ENCODE results near the gene CYBA. TPM values are rescaled to one million over a fixed set of nuclear protein-coding genes. Genes with fewer than 3 reads are reported as not detected.

Gene CYBA
- total RNA-seq, 1 donor: 250 TPM

GRCh38 chr16:88618956-88619667 lies 31.7 kb downstream of the CYBA start:
- H2AFZ ChIP-seq (ENCODE audit: low read length): no peak overlapping the region

DNA sequence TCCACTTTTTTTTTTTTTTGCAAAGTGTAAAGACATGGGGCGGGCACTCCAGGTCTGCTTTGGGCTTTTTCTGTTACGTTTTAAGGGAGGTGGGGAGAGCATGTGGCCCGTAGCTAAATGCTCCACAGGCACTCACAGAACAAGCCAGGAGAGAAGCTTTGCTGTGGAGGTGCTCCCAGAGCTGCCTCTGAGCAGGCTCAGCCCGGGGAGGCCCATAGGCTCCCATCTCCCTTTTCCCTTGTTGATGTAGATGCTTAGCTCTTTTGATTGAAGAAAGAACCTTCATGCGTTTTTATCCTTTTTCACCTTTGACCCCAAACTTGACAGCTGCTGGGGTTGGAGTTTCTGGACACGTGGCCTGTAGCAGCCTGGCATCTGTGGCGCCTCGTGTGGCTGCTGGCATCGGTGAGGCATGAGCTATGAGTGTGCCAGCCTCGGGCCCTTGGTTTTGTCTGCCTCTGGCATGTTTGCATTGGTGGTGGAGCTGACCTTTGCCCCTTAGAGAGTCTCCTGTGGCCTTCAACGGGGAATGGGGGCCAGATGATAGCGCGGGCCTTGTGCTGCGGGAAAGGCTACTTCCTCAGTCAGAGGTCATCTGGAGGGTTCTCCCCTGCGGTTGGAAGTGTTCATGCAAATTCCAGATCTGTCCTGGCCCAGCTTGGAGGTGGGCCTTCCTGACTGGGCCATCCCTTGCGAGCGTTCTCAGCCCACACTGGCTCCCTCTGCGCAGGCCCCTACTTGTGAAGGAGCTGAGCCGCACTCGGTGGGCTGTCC lies 32.5 kb downstream of the CYBA start:
- TF ChIP-seq, protein P1, sequence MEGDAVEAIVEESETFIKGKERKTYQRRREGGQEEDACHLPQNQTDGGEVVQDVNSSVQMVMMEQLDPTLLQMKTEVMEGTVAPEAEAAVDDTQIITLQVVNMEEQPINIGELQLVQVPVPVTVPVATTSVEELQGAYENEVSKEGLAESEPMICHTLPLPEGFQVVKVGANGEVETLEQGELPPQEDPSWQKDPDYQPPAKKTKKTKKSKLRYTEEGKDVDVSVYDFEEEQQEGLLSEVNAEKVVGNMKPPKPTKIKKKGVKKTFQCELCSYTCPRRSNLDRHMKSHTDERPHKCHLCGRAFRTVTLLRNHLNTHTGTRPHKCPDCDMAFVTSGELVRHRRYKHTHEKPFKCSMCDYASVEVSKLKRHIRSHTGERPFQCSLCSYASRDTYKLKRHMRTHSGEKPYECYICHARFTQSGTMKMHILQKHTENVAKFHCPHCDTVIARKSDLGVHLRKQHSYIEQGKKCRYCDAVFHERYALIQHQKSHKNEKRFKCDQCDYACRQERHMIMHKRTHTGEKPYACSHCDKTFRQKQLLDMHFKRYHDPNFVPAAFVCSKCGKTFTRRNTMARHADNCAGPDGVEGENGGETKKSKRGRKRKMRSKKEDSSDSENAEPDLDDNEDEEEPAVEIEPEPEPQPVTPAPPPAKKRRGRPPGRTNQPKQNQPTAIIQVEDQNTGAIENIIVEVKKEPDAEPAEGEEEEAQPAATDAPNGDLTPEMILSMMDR (IDR thresholded peaks at IDR 0.05; ENCODE audit: extremely low read depth, low read depth, low read length): no peak
- Histone ChIP-seq H3K79me2 (ENCODE audit: insufficient read depth, low read length) (peaks cover 46% of the 10 kb centered on the region), H4K20me1 (ENCODE audit: insufficient read depth, low read length) (peaks cover 35% of the 10 kb centered on the region), H3K4me2 (ENCODE audit: insufficient read depth, low read length) (no peak overlapping the region), H2AFZ (ENCODE audit: low read length) (no peak overlapping the region), H3K36me3 (ENCODE audit: insufficient read depth, low read length) (peaks cover 17% of the 10 kb centered on the region), H3K27ac (ENCODE audit: low read depth, low read length) (no peak overlapping the region), H3K27me3 (ENCODE audit: insufficient read depth, low read length) (no peaks in the 10 kb centered on the region), H3K4me1 (ENCODE audit: insufficient read depth, low read length) (no peaks in the 10 kb centered on the region), H3K9me3 (ENCODE audit: low read depth, low read length) (no peaks in the 10 kb centered on the region), H3K4me3 (ENCODE audit: insufficient read depth, low read length) (no peak overlapping the region)
- DNase-seq (ENCODE audit: insufficient read length, low spot score, missing footprints): peak; percentile 61

More at GRCh38 chr16:88618956-88619667, 31.7 kb downstream of the CYBA start:
- peaks cover 32% of the 10 kb centered on the region for H4K20me1 ChIP-seq (ENCODE audit: insufficient read depth, low read length)
- H3K79me2 ChIP-seq (ENCODE audit: insufficient read depth, low read length): peaks cover 45% of the 10 kb centered on the region
- TF ChIP-seq, protein P1 (IDR thresholded peaks at IDR 0.05; ENCODE audit: extremely low read depth, low read depth, low read length): no peak
- H3K27me3 ChIP-seq (ENCODE audit: insufficient read depth, low read length): no peaks in the 10 kb centered on the region
- no peak overlapping the region for H3K4me3 ChIP-seq (ENCODE audit: insufficient read depth, low read length)
- DNase-seq (ENCODE audit: insufficient read length, low spot score, missing footprints): peak; percentile 56
- peaks cover 24% of the 10 kb centered on the region for H3K36me3 ChIP-seq (ENCODE audit: insufficient read depth, low read length)
- H3K4me2 ChIP-seq (ENCODE audit: insufficient read depth, low read length): no peak overlapping the region
- no peaks in the 10 kb centered on the region for H3K9me3 ChIP-seq (ENCODE audit: low read depth, low read length)
- H3K27ac ChIP-seq (ENCODE audit: low read depth, low read length): no peak overlapping the region
- no peaks in the 10 kb centered on the region for H3K4me1 ChIP-seq (ENCODE audit: insufficient read depth, low read length)

- TF ChIP-seq, protein P1 (IDR thresholded peaks at IDR 0.05; ENCODE audit: extremely low read depth, low read depth, low read length): no peak
- Histone ChIP-seq H3K4me1 (ENCODE audit: insufficient read depth, low read length) (no peaks in the 10 kb centered on the region), H3K36me3 (ENCODE audit: insufficient read depth, low read length) (peaks cover 7% of the 10 kb centered on the region), H2AFZ (ENCODE audit: low read length) (no peak overlapping the region), H3K4me3 (ENCODE audit: insufficient read depth, low read length) (no peak overlapping the region), H3K27me3 (ENCODE audit: insufficient read depth, low read length) (no peaks in the 10 kb centered on the region), H4K20me1 (ENCODE audit: insufficient read depth, low read length) (peaks cover 35% of the 10 kb centered on the region), H3K79me2 (ENCODE audit: insufficient read depth, low read length) (peaks cover 50% of the 10 kb centered on the region), H3K9me3 (ENCODE audit: low read depth, low read length) (no peaks in the 10 kb centered on the region), H3K27ac (ENCODE audit: low read depth, low read length) (no peak overlapping the region), H3K4me2 (ENCODE audit: insufficient read depth, low read length) (no peak overlapping the region)
- peak; percentile 68 for DNase-seq (ENCODE audit: insufficient read length, low spot score, missing footprints)
These were observed 33.4 kb downstream of the CYBA start for GRCh38 chr16:88617268-88618031.

Measured in osteoblast (primary cell).